ENCODE measurements around the gene SKI. TPM values are rescaled to one million over a fixed set of nuclear protein-coding genes. Genes with fewer than 3 reads are reported as not detected.
A peak's percentile ranks its signal among the peaks of the same experiment; 100 is the strongest.

Gene SKI
- total and polyA plus RNA-seq, 9 of the 15 experiments (the other 6 are each of a cell fraction or from before 2014, with no cell fraction given), result 0.10 to 60.5 (median 4.6) TPM

GRCh38 chr1:2318314-2319278 is 90.5 kb downstream of the SKI start:
- ChIA-PET CTCF (ENCODE audit: low intra/inter-chr PET ratio) (no interaction called here), POLR2A (interaction anchor here (0.6 to 1.0 kb wide), 3 partner anchors 61 to 203 kb away, joined by 3 read pairs; no protein-coding TSS in a partner anchor)
- Histone ChIP-seq H3K36me3 (ENCODE audit: control insufficient read depth, insufficient read depth, low read length) (no peaks in the 10 kb centered on the region), H3K9ac (ENCODE audit: insufficient read depth in 1 of 2, low read depth in 2 of 2, low read length in 2 of 2) (peak overlapping the region in 1 of 2 experiments; percentile 57; a peak in 2 of 4 replicates), H3K9me1 (ENCODE audit: control insufficient read depth, insufficient read depth, low read length) (no peaks in the 10 kb centered on the region), H3K4me2 (ENCODE audit: insufficient read depth, low read length) (no peak overlapping the region), H3K27me3 (ENCODE audit: control insufficient read depth in 2 of 2, insufficient read depth in 2 of 2, low read length in 2 of 2) (peaks cover 52 to 62% of the 10 kb centered on the region in 2 experiments), H2AFZ (ENCODE audit: low read depth, low read length) (no peak overlapping the region), H3K9me3 (replicated peaks; ENCODE audit: control insufficient read depth, insufficient read depth, low read depth, low read length) (no peaks in the 10 kb centered on the region), H3K4me3 (no peak overlapping the region), H3K27ac (ENCODE audit: extremely low read depth, low read depth, low read length) (no peak overlapping the region), H3K79me2 (ENCODE audit: control insufficient read depth, insufficient read depth, low read length) (no peaks in the 10 kb centered on the region), H4K20me1 (replicated peaks; ENCODE audit: control insufficient read depth, insufficient read depth, low read length) (0 out of 2 replicates have a peak, but pooled peaks cover 5% of the 10 kb centered on the region), H3K4me1 (replicated peaks in 1 of 2; ENCODE audit: control insufficient read depth in 2 of 2, insufficient read depth in 2 of 2, low read length in 2 of 2) (peaks cover 5 to 87% of the 10 kb centered on the region in 2 experiments; a peak in 4 of 5 replicates)
- no peak for FAIRE-seq
- no peak for ATAC-seq
- intact Hi-C loops (cut with micrococcal nuclease) (loop anchor here (5.0 to 10.0 kb wide), 2 partner anchors 56 to 121 kb away; no protein-coding TSS in a partner anchor), in situ Hi-C loops (cut with MboI) (no loop called here)
- BruUV-seq (replicated peaks), result no TSS peak
- 9% methylated on average over 31 of the region's 41 CpGs for WGBS (ENCODE audit: insufficient coverage, low coverage, missing lambda C conversion rate)
- no peak for TF ChIP-seq ZNF57 (CRISPR knock-in tag; IDR thresholded peaks at IDR 0.05)
- TF ChIP-seq UBTF (IDR thresholded peaks at IDR 0.05; ENCODE audit: borderline replicate concordance in 1 of 2, low read depth in 2 of 2, low read length in 2 of 2), result 0 out of 4 replicates have a peak, but pooled peaks of 1 of the 2 experiments have one; percentile 35
- DNase-seq (ENCODE audit: extremely low read depth in 1 of 4, low spot score in 3 of 4), result no peak

Measured in K562 (cell line).